Measurements from ENCODE around the gene CLDN22. TPM values are rescaled to one million over a fixed set of nuclear protein-coding genes. Genes with fewer than 3 reads are reported as not detected.

Gene CLDN22
- total and polyA plus RNA-seq, 2 donors (not counting 1 experiment from before 2014, with no cell fraction given), result not detected

GRCh38 chr4:183362916-183363542 is 43.0 kb upstream of the CLDN22 start:
- H3K27ac ChIP-seq (ENCODE audit: low read length in 2 of 2), result no peak overlapping the region
- no peaks in the 10 kb centered on the region for H3K79me2 ChIP-seq (ENCODE audit: control insufficient read depth, insufficient read depth, low read length)
- H3K27me3 Mint-ChIP-seq, result peaks cover 3% of the 10 kb centered on the region
- H3K9ac ChIP-seq (ENCODE audit: low read length), result no peak overlapping the region
- WGBS (ENCODE audit: insufficient coverage), result 91% methylated on average over 4 of the region's 15 CpGs
- H4K20me1 ChIP-seq (ENCODE audit: control insufficient read depth, insufficient read depth, low read length, poor library complexity, severe bottlenecking), result no peaks in the 10 kb centered on the region
- POLR2A ChIA-PET, result no interaction called here
- no peak overlapping the region for H2AFZ ChIP-seq (ENCODE audit: insufficient read depth, low read depth, low read length, poor library complexity, severe bottlenecking)
- H3K9me3 ChIP-seq (ENCODE audit: control extremely low read depth in 1 of 3, control insufficient read depth in 2 of 3, insufficient read depth in 1 of 3, low read length in 2 of 3), result no peaks in the 10 kb centered on the region
- no peaks in the 10 kb centered on the region for H3K36me3 ChIP-seq (replicated peaks in 1 of 2; ENCODE audit: control extremely low read depth in 1 of 2, control insufficient read depth in 1 of 2, extremely low read depth in 1 of 2, insufficient read depth in 2 of 2, low read length in 1 of 2)
- no peak overlapping the region for H3K27ac Mint-ChIP-seq
- H3K4me3 ChIP-seq (ENCODE audit: control extremely low read depth in 1 of 5, extremely low read depth in 1 of 5, insufficient read depth in 1 of 5, low read depth in 2 of 5, low read length in 4 of 5), result no peak overlapping the region
- H3K27me3 ChIP-seq (replicated peaks in 1 of 4; ENCODE audit: control extremely low read depth in 1 of 4, control insufficient read depth in 3 of 4, insufficient read depth in 4 of 4, low read length in 3 of 4), result no peaks in the 10 kb centered on the region
- TF ChIP-seq CTCF (IDR thresholded peaks at IDR 0.05) (no peak), EZH2 (IDR thresholded peaks at IDR 0.05; ENCODE audit: borderline replicate concordance, insufficient read depth, low read depth, low read length, poor library complexity, severe bottlenecking) (no peak)
- DNase-seq, result no peak
- no peaks in the 10 kb centered on the region for H3K9me3 Mint-ChIP-seq (ENCODE audit: insufficient read depth)
- H3K4me3 Mint-ChIP-seq, result no peak overlapping the region
- CTCF ChIA-PET, result no interaction called here
- H3K4me1 ChIP-seq (ENCODE audit: control insufficient read depth in 2 of 2, insufficient read depth in 2 of 2, low read length in 2 of 2), result no peaks in the 10 kb centered on the region
- intact Hi-C loops (cut with micrococcal nuclease), result no loop called here
- no peaks in the 10 kb centered on the region for H3K4me1 Mint-ChIP-seq
- ATAC-seq (ENCODE audit: low read depth), result no peak
- no peak overlapping the region for H3K4me2 ChIP-seq (replicated peaks; ENCODE audit: low read depth, low read length, poor library complexity, severe bottlenecking)

DNA sequence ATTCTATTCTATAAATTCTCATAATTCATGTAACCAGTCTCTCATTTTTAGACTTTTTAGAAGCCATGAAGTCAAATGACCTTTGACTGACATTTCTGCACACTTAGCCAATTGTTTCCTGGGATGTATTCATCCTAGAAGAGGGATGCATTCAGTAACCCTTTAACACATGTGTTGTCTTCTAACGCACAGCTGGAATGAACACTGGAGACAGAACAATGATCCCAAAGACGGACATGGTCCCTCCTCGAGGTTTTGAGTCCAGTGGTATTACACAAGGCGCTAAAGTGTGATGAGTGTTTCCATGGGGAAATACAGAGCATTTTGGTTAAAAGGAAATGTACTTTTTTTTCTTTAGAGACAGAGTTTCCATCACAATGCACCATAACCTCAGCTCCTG is 42.0 kb upstream of the CLDN22 start:
- no peak overlapping the region for H3K4me3 ChIP-seq (ENCODE audit: control extremely low read depth in 1 of 5, extremely low read depth in 1 of 5, insufficient read depth in 1 of 5, low read depth in 2 of 5, low read length in 4 of 5)
- no peaks in the 10 kb centered on the region for H3K4me1 ChIP-seq (ENCODE audit: control insufficient read depth in 2 of 2, insufficient read depth in 2 of 2, low read length in 2 of 2)
- no peaks in the 10 kb centered on the region for H3K9me3 ChIP-seq (ENCODE audit: control extremely low read depth in 1 of 3, control insufficient read depth in 2 of 3, insufficient read depth in 1 of 3, low read length in 2 of 3)
- H3K27ac ChIP-seq (ENCODE audit: low read length in 2 of 2), result no peak overlapping the region
- ATAC-seq (ENCODE audit: low read depth) (no peak), DNase-seq (no peak)
- H3K79me2 ChIP-seq (ENCODE audit: control insufficient read depth, insufficient read depth, low read length), result no peaks in the 10 kb centered on the region
- intact Hi-C loops (cut with micrococcal nuclease), result no loop called here
- no peak overlapping the region for H3K4me2 ChIP-seq (replicated peaks; ENCODE audit: low read depth, low read length, poor library complexity, severe bottlenecking)
- Mint-ChIP-seq H3K4me1 (no peaks in the 10 kb centered on the region), H3K4me3 (no peak overlapping the region), H3K27ac (no peak overlapping the region), H3K9me3 (ENCODE audit: insufficient read depth) (no peaks in the 10 kb centered on the region), H3K27me3 (peaks cover 12% of the 10 kb centered on the region)
- CTCF ChIA-PET, result no interaction called here
- H3K9ac ChIP-seq (ENCODE audit: low read length), result no peak overlapping the region
- POLR2A ChIA-PET, result no interaction called here
- H2AFZ ChIP-seq (ENCODE audit: insufficient read depth, low read depth, low read length, poor library complexity, severe bottlenecking), result no peak overlapping the region
- TF ChIP-seq EZH2 (IDR thresholded peaks at IDR 0.05; ENCODE audit: borderline replicate concordance, insufficient read depth, low read depth, low read length, poor library complexity, severe bottlenecking) (no peak), CTCF (IDR thresholded peaks at IDR 0.05) (no peak)
- H4K20me1 ChIP-seq (ENCODE audit: control insufficient read depth, insufficient read depth, low read length, poor library complexity, severe bottlenecking), result no peaks in the 10 kb centered on the region
- WGBS (ENCODE audit: insufficient coverage), result 100% methylated on average over 1 of the region's 4 CpGs
- H3K36me3 ChIP-seq (replicated peaks in 1 of 2; ENCODE audit: control extremely low read depth in 1 of 2, control insufficient read depth in 1 of 2, extremely low read depth in 1 of 2, insufficient read depth in 2 of 2, low read length in 1 of 2), result no peaks in the 10 kb centered on the region
- no peaks in the 10 kb centered on the region for H3K27me3 ChIP-seq (replicated peaks in 1 of 4; ENCODE audit: control extremely low read depth in 1 of 4, control insufficient read depth in 3 of 4, insufficient read depth in 4 of 4, low read length in 3 of 4)

Data from B cell (primary cell).